KMS-11 (cell line): ENCODE results near the gene SLC12A4.
"Not testable (repeated sequence)": the region's sequence is repeated elsewhere in the genome, so short reads cannot be mapped to it uniquely, and the experiment has no call there.

ENCODE experiments used
- H2AFZ ChIP-seq: fragments of 200-600 bp; sonication (generic); 2 replicates; pipeline ENCODE4 v1.6.1; 2016; ENCODE audit warnings: antibody characterized with exemption, mixed run types, low read depth
- H3K27ac ChIP-seq: fragments of 200-600 bp; sonication (generic); 2 replicates; pipeline ENCODE4 v1.6.1; 2016; ENCODE audit warnings: mild to moderate bottlenecking, mixed run types
- H3K27me3 ChIP-seq: fragments of 200-600 bp; sonication (generic); 2 replicates; pipeline ENCODE4 v1.6.1; 2017; ENCODE audit warnings: mild to moderate bottlenecking, low read depth, mixed run types, moderate library complexity; ENCODE audit not compliant: insufficient read depth
- H3K36me3 ChIP-seq: fragments of 200-600 bp; sonication (generic); 2 replicates; pipeline ENCODE4 v1.6.1; 2017; ENCODE audit warnings: mild to moderate bottlenecking, mixed run types; ENCODE audit not compliant: insufficient read depth
- H3K4me1 ChIP-seq: fragments of 200-600 bp; sonication (generic); 2 replicates; pipeline ENCODE4 v1.6.1; 2016; ENCODE audit warnings: mild to moderate bottlenecking, low read depth, mixed run types; ENCODE audit not compliant: poor library complexity, severe bottlenecking
- H3K4me2 ChIP-seq: fragments of 200-600 bp; sonication (generic); 2 replicates; pipeline ENCODE4 v1.7.0; 2016; ENCODE audit warnings: mild to moderate bottlenecking, mixed run types
- H3K4me3 ChIP-seq: fragments of 200-600 bp; sonication (generic); IDR thresholded peaks from 2 replicates; pipeline ENCODE4 v1.6.1; 2017; ENCODE audit warnings: low read depth, low read length, mixed read lengths; ENCODE audit not compliant: insufficient read depth
- H3K79me2 ChIP-seq: fragments of 200-600 bp; sonication (generic); 2 replicates; pipeline ENCODE4 v1.6.1; 2016; ENCODE audit warnings: low read depth, mixed run types; ENCODE audit not compliant: insufficient read depth
- H3K9ac ChIP-seq: fragments of 200-600 bp; sonication (generic); 2 replicates; pipeline ENCODE4 v1.6.1; 2016; ENCODE audit warnings: mild to moderate bottlenecking, mixed run types
- H4K20me1 ChIP-seq: fragments of 200-600 bp; sonication (generic); 2 replicates; pipeline ENCODE4 v1.6.1; 2016; ENCODE audit warnings: mild to moderate bottlenecking, mixed run types; ENCODE audit not compliant: insufficient read depth
- TF ChIP-seq, protein P1 (sequence below): fragments of 200-600 bp; sonication (generic); conservative IDR thresholded peaks from 2 replicates; pipeline ENCODE4 v1.6.1; 2017; ENCODE audit warnings: low read depth, mild to moderate bottlenecking, antibody characterized with exemption, low read length, moderate library complexity, mixed read lengths

Gene SLC12A4

DNA sequence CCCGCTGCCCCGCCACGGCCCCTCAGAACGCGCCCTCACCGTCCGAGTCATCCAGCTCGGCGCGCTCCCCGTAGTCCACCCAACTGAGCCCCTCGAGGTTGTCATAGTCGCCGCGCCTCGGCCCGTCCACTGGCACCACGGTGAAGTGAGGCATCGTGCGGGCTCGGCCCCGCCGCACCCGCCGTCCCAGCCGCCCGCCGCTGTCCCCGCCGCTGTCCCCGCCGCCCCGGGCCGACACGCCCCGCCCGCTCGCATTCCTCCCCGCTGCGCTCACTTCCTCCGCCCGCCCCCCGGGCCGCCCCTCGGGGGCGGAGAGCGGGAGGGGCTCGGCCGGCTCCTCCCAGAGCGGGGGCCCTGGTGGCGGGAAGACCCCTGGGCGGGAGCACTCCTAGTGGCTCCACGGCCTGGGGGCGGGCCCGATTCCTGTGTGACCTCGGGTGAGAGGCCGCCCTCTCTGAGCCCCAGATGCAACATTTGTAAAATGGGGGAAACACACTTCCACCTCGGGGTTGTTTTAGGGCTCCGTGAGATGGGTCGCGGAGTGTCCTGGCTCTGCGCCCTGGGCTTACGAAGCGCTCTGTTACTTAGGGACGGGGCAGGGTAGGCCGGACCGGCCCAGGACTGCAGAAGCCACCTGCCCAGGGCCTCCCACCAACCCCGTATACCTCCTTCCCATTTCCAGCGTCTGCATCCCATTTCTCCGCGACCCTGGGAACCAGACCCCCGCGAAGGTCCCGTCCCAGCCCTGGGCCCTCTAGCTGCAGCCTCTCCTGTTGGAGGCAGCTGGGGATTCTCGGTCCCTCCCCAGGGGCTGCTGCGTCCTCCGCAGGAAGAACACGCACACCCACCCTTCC, at the start of gene SLC12A4:
Gene SLC12A4, minus strand, starts transcription at position 238 of the 854 bp plus-strand sequence. Its CDS starts 84 bp downstream, at position 154.
- TF ChIP-seq, protein P1, sequence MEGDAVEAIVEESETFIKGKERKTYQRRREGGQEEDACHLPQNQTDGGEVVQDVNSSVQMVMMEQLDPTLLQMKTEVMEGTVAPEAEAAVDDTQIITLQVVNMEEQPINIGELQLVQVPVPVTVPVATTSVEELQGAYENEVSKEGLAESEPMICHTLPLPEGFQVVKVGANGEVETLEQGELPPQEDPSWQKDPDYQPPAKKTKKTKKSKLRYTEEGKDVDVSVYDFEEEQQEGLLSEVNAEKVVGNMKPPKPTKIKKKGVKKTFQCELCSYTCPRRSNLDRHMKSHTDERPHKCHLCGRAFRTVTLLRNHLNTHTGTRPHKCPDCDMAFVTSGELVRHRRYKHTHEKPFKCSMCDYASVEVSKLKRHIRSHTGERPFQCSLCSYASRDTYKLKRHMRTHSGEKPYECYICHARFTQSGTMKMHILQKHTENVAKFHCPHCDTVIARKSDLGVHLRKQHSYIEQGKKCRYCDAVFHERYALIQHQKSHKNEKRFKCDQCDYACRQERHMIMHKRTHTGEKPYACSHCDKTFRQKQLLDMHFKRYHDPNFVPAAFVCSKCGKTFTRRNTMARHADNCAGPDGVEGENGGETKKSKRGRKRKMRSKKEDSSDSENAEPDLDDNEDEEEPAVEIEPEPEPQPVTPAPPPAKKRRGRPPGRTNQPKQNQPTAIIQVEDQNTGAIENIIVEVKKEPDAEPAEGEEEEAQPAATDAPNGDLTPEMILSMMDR = no peak
- H3K79me2 ChIP-seq = no peaks in the 10 kb centered on the region
- peak within 1 kb of the TSS; percentile 69; the same call in 1 of the 2 replicates for H3K9ac ChIP-seq
- H3K27ac ChIP-seq = no peak within 1 kb of the TSS
- H3K4me1 ChIP-seq = peaks cover 36% of the 10 kb centered on the region
- peak within 1 kb of the TSS; percentile 92 for H2AFZ ChIP-seq
- H3K4me2 ChIP-seq = peak within 1 kb of the TSS; percentile 81
- no peaks in the 10 kb centered on the region for H3K27me3 ChIP-seq
- no peaks in the 10 kb centered on the region for H4K20me1 ChIP-seq
- no peaks in the 10 kb centered on the region for H3K36me3 ChIP-seq
- H3K4me3 ChIP-seq = no peak within 1 kb of the TSS

DNA sequence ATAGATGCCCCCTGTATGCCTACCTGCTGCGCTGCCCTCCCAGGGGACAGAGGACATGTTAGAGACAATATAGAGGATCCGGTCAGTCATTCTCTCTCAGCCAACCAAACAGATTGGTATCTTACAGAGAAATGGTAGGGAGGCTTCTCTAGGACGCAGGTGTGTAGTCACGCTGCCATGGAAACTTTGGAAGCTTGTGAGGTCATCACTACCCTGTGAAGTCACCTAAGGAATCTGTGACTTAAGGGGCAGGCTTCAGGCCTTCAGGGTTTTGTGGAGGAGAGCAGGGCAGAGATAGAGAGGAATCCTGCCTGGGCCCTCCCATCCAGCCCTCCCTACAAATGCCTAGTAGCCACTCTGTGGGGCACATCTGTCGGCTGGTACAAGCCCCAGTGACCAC, 47.2 kb upstream of the SLC12A4 start, which contains the start of gene DPEP2NB:
Gene DPEP2NB, minus strand, starts transcription at position 231 of the 400 bp plus-strand sequence. Its CDS starts 141 bp downstream, at position 90.
- H3K4me2 ChIP-seq = no peak within 1 kb of the TSS
- H3K27me3 ChIP-seq = no peaks in the 10 kb centered on the region
- H3K36me3 ChIP-seq = no peaks in the 10 kb centered on the region
- H3K4me1 ChIP-seq = no peaks in the 10 kb centered on the region
- no peak within 1 kb of the TSS for H3K4me3 ChIP-seq
- H4K20me1 ChIP-seq = no peaks in the 10 kb centered on the region
- TF ChIP-seq, protein P1 = no peak
- no peak within 1 kb of the TSS for H3K9ac ChIP-seq
- H3K27ac ChIP-seq = no peak within 1 kb of the TSS
- no peaks in the 10 kb centered on the region for H3K79me2 ChIP-seq
- no peak within 1 kb of the TSS for H2AFZ ChIP-seq

DNA sequence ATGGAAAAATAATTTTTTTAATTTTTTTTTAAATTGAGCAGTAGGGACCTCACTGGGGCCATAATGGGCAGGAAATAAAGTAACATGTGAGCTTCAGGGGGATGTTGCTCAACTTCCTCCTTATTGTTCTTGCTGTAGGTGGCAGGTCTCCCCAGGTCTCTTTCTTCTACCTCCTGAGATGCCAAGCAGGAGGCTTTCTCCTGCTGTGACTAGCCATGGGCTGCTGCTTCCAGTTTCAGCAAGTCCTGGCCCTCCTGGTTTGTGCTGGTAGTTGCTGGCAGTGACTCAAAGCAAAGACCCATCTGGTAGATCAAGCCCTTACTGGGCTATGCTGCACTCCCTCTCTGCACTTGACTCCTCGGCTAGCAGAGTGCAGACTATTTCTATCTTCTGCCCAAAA, 45.0 kb upstream of the SLC12A4 start:
- H4K20me1 ChIP-seq = no peaks in the 10 kb centered on the region
- no peak overlapping the region for H2AFZ ChIP-seq
- H3K4me3 ChIP-seq = no peak overlapping the region
- no peaks in the 10 kb centered on the region for H3K79me2 ChIP-seq
- H3K9ac ChIP-seq = no peak overlapping the region
- no peaks in the 10 kb centered on the region for H3K4me1 ChIP-seq
- H3K4me2 ChIP-seq = no peak overlapping the region
- no peak overlapping the region for H3K27ac ChIP-seq
- TF ChIP-seq, protein P1 = no peak
- no peaks in the 10 kb centered on the region for H3K27me3 ChIP-seq
- H3K36me3 ChIP-seq = no peaks in the 10 kb centered on the region

DNA sequence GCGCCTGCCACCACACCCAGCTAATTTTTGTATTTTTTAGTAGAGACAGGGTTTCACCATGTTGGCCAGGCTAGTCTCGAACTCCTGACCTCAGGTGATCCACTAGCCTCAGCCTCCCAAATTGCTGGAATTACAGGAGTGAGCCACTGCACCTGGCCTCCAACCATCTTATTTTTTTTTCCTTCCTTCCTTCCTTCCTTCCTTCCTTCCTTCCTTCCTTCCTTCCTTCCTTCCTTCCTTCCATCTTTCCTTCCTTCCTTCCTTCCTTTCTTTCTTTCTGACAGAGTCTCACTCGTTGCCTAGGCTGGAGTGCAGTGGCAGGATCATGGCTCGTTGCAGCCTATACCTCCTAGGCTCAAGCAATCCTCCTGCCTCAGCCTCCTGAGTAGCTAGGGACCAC, 41.4 kb upstream of the SLC12A4 start:
- not testable (repeated sequence) for H3K27me3 ChIP-seq, H3K36me3 ChIP-seq, H3K79me2 ChIP-seq, H3K4me2 ChIP-seq, H3K4me1 ChIP-seq, H2AFZ ChIP-seq, H4K20me1 ChIP-seq, H3K27ac ChIP-seq, H3K4me3 ChIP-seq, H3K9ac ChIP-seq

DNA sequence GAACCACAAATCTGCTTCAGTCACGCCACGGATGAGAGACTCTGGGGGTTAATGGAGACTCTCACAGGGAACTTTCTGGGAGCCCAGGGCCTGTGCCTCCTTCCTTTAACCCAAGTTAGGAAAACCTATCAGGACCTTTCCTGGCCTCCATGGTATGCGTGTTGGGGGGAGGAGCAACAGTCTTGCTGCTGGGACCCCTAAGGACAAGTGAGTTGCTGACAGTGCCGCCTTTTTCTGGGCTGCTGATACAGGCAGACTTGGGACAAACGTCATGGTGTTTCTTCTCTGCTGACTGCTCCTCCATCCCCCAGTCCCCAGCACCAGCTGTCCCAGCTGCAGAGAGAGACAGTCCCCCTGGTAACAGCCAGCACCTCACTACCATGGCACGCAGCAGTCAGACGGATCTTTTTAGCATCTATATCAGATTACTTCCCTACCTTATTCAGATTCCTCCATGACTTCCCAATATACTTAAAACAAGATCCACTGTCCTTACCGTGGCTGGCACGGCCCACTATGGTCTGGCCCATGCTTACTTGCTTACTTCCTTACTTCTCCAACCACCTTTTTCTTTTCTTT, 40.8 kb upstream of the SLC12A4 start:
- no peaks in the 10 kb centered on the region for H3K79me2 ChIP-seq
- H3K27ac ChIP-seq = no peak overlapping the region
- TF ChIP-seq, protein P1 = no peak
- no peaks in the 10 kb centered on the region for H3K27me3 ChIP-seq
- no peaks in the 10 kb centered on the region for H3K4me1 ChIP-seq
- H2AFZ ChIP-seq = no peak overlapping the region
- H3K4me2 ChIP-seq = no peak overlapping the region
- no peak overlapping the region for H3K4me3 ChIP-seq
- H3K36me3 ChIP-seq = no peaks in the 10 kb centered on the region
- no peaks in the 10 kb centered on the region for H4K20me1 ChIP-seq
- no peak overlapping the region for H3K9ac ChIP-seq
